Loucy (cell line): Measurements from ENCODE around the gene ANXA11.
"Not testable (repeated sequence)": the region's sequence is repeated elsewhere in the genome, so short reads cannot be mapped to it uniquely, and the experiment has no call there.

Experiments
- EZH2phosphoT487 ChIP-seq: fragments of 200-600 bp; IDR thresholded peaks from 2 replicates; pipeline ENCODE4 v1.6.1; 2018; ENCODE audit warnings: antibody characterized with exemption, mild to moderate bottlenecking, moderate library complexity, borderline replicate concordance
- TF ChIP-seq, protein P1 (sequence below): fragments of 200-600 bp; sonication (generic); conservative IDR thresholded peaks from 2 replicates; pipeline ENCODE4 v1.5.1; 2014; ENCODE audit warnings: mild to moderate bottlenecking, antibody characterized with exemption, low read length

DNA sequence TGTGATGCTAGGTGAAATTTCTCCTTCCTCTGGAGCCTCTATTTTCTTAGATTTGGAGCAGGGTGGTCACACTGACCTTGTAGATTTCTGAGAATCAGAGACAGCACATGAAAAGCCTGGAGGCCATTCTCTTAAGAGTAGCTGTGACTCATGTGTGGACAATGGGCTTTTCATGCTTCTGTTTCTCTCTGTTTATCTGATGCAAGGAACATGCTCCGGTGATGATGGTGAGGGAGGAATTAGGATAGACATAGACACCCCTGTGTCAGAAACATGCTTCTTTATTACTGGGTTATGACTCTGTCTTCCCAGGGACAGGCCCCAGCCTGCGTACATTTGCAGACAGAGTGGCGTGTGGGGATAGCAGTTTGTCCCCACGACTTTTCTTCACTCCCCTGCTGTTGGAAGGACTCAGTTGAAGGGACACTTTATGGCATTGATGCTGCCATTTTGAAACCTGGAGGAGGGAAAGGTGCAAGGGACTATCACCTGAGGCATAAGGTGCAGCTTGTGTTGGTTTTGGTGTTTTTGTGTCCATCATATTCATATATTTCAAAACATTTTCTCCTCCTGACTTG, 46.5 kb upstream of the ANXA11 start:
- TF ChIP-seq, protein P1, sequence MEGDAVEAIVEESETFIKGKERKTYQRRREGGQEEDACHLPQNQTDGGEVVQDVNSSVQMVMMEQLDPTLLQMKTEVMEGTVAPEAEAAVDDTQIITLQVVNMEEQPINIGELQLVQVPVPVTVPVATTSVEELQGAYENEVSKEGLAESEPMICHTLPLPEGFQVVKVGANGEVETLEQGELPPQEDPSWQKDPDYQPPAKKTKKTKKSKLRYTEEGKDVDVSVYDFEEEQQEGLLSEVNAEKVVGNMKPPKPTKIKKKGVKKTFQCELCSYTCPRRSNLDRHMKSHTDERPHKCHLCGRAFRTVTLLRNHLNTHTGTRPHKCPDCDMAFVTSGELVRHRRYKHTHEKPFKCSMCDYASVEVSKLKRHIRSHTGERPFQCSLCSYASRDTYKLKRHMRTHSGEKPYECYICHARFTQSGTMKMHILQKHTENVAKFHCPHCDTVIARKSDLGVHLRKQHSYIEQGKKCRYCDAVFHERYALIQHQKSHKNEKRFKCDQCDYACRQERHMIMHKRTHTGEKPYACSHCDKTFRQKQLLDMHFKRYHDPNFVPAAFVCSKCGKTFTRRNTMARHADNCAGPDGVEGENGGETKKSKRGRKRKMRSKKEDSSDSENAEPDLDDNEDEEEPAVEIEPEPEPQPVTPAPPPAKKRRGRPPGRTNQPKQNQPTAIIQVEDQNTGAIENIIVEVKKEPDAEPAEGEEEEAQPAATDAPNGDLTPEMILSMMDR, result not testable (repeated sequence)
- not testable (repeated sequence) for TF ChIP-seq EZH2phosphoT487
